ENCODE measurements around the gene PTPRT. TPM values are rescaled to one million over a fixed set of nuclear protein-coding genes. Genes with fewer than 3 reads are reported as not detected.

Gene PTPRT
- total RNA-seq, 1 donor from 2014 or later = not detected

GRCh38 chr20:43055181-43055884, 134.4 kb downstream of the PTPRT start:
- TF ChIP-seq POLR2AphosphoS5 (IDR thresholded peaks at IDR 0.05; ENCODE audit: insufficient read depth in 1 of 2, low read depth in 1 of 2) (no peak), CTCF (IDR thresholded peaks at IDR 0.05) (no peak), POLR2A (IDR thresholded peaks at IDR 0.05) (no peak)
- Histone ChIP-seq H3K27me3 (no peaks in the 10 kb centered on the region), H3K36me3 (no peaks in the 10 kb centered on the region), H3K4me3 (no peak overlapping the region), H3K4me1 (no peaks in the 10 kb centered on the region), H3K9me3 (no peaks in the 10 kb centered on the region), H3K27ac (no peak overlapping the region)
- intact Hi-C loops (cut with DNase I) = no loop called here
- DNase-seq (ENCODE audit: extremely low spot score in 2 of 2) = no peak

GRCh38 chr20:43052532-43052931, 137.2 kb downstream of the PTPRT start:
- no peak for DNase-seq (ENCODE audit: extremely low spot score in 2 of 2)
- TF ChIP-seq POLR2AphosphoS5 (IDR thresholded peaks at IDR 0.05; ENCODE audit: insufficient read depth in 1 of 2, low read depth in 1 of 2) (no peak), CTCF (IDR thresholded peaks at IDR 0.05) (no peak), POLR2A (IDR thresholded peaks at IDR 0.05) (no peak)
- intact Hi-C loops (cut with DNase I) = no loop called here

GRCh38 chr20:43046966-43047365, 142.7 kb downstream of the PTPRT start:
- DNase-seq (ENCODE audit: extremely low spot score in 2 of 2) = no peak
- no peak overlapping the region for H3K27ac ChIP-seq
- H3K4me3 ChIP-seq = no peak overlapping the region
- H3K9me3 ChIP-seq = no peaks in the 10 kb centered on the region
- no peaks in the 10 kb centered on the region for H3K27me3 ChIP-seq
- H3K36me3 ChIP-seq = no peaks in the 10 kb centered on the region
- intact Hi-C loops (cut with DNase I) = no loop called here
- TF ChIP-seq POLR2AphosphoS5 (IDR thresholded peaks at IDR 0.05; ENCODE audit: insufficient read depth in 1 of 2, low read depth in 1 of 2) (no peak), CTCF (IDR thresholded peaks at IDR 0.05) (no peak), POLR2A (IDR thresholded peaks at IDR 0.05) (no peak)
- no peaks in the 10 kb centered on the region for H3K4me1 ChIP-seq

More at GRCh38 chr20:43052532-43052931, 137.2 kb downstream of the PTPRT start:
- Histone ChIP-seq H3K27me3 (no peaks in the 10 kb centered on the region), H3K36me3 (no peaks in the 10 kb centered on the region), H3K4me3 (no peak overlapping the region), H3K9me3 (no peaks in the 10 kb centered on the region), H3K27ac (no peak overlapping the region), H3K4me1 (no peaks in the 10 kb centered on the region)

GRCh38 chr20:43043887-43044286, 145.8 kb downstream of the PTPRT start:
- Histone ChIP-seq H3K27ac (no peak overlapping the region), H3K4me1 (no peaks in the 10 kb centered on the region), H3K36me3 (no peaks in the 10 kb centered on the region), H3K27me3 (no peaks in the 10 kb centered on the region), H3K4me3 (no peak overlapping the region), H3K9me3 (no peaks in the 10 kb centered on the region)
- TF ChIP-seq POLR2A (IDR thresholded peaks at IDR 0.05) (no peak), CTCF (IDR thresholded peaks at IDR 0.05) (no peak), POLR2AphosphoS5 (IDR thresholded peaks at IDR 0.05; ENCODE audit: insufficient read depth in 1 of 2, low read depth in 1 of 2) (no peak)
- intact Hi-C loops (cut with DNase I) = no loop called here
- DNase-seq (ENCODE audit: extremely low spot score in 2 of 2) = no peak

- H3K36me3 ChIP-seq = no peaks in the 10 kb centered on the region
- intact Hi-C loops (cut with DNase I) = no loop called here
- H3K4me1 ChIP-seq = no peaks in the 10 kb centered on the region
- H3K27ac ChIP-seq = no peak overlapping the region
- TF ChIP-seq CTCF (IDR thresholded peaks at IDR 0.05) (no peak), POLR2A (IDR thresholded peaks at IDR 0.05) (no peak), POLR2AphosphoS5 (IDR thresholded peaks at IDR 0.05; ENCODE audit: insufficient read depth in 1 of 2, low read depth in 1 of 2) (no peak)
- H3K27me3 ChIP-seq = no peaks in the 10 kb centered on the region
- H3K9me3 ChIP-seq = no peaks in the 10 kb centered on the region
- H3K4me3 ChIP-seq = no peak overlapping the region
- DNase-seq (ENCODE audit: extremely low spot score in 2 of 2) = no peak
Observed at GRCh38 chr20:43040427-43040826, 149.3 kb downstream of the PTPRT start.
